Caki2 (cell line): ENCODE results near the gene AKIRIN2. TPM values are rescaled to one million over a fixed set of nuclear protein-coding genes. Genes with fewer than 3 reads are reported as not detected.
"Not testable (repeated sequence)": the region's sequence is repeated elsewhere in the genome, so short reads cannot be mapped to it uniquely, and the experiment has no call there.

Source experiments
- DNase-seq: peaks from one replicate; pipeline ENCODE4 v3.0.0-alpha.2; 2015; ENCODE audit warnings: low read depth
- in situ Hi-C: cut with HindIII; loops from 2 replicates; pipeline ENCODE4 v1.10.0; 2016; ENCODE audit warnings: low sequenced_read_pairs, low pct_unique_long_range_greater_than_20kb, mixed read lengths
- total RNA-seq: library from RNA; depleted of rRNA; stranded (reverse); fragments of >200 nt; shearing (Covaris generic); gene quantifications from 2 replicates; pipeline ENCODE4 v1.2.3, GENCODE V29; 2014; ENCODE audit warnings: low replicate concordance

The AKIRIN2 gene
- total RNA-seq, 1 experiment from 2014 or later, result 18.7 TPM

- in situ Hi-C loops, result no loop called here
- DNase-seq, result no peak
Observed at GRCh38 chr6:87722540-87723169, 20.6 kb upstream of the AKIRIN2 start.

GRCh38 chr6:87721311-87721710 lies 19.3 kb upstream of the AKIRIN2 start:
- in situ Hi-C loops, result no loop called here
- no peak for DNase-seq

DNA sequence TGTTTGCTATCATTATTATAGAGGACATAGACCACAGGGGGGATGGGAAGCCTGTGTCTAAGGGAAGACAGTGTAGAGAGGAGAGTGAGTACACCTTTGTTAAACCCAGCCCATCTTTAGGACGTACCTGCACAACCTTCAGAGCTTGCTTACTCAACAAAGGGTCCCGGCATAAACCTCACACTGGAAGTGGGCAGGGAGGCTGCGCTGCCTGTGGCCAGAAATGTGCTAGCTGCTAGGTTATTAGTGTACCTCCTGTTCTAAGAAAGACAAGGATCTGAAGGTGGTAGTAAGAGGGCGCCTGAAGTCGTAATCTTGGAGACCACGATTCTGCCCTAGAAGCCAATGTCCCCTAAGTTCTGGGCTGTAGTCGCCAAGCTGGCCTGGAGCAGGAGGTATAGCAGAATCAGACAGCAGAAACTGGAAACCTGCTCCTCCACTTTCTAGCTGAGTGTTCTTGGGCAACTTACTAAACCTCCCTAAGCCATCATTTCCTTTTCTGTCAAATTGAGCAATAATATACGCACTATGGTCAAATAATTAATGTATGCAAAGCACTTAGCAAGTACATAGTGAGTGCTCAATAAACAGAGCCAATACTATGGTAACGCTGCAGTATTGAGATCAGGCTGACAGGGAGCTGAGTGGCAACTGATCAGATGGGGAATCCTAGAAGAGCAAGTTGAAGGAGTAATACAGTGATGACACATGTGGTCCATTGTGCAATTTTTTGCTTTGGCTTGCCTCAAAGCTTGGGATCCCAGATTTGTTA lies 16.8 kb upstream of the AKIRIN2 start:
- no peak for DNase-seq
- in situ Hi-C loops, result no loop called here

DNA sequence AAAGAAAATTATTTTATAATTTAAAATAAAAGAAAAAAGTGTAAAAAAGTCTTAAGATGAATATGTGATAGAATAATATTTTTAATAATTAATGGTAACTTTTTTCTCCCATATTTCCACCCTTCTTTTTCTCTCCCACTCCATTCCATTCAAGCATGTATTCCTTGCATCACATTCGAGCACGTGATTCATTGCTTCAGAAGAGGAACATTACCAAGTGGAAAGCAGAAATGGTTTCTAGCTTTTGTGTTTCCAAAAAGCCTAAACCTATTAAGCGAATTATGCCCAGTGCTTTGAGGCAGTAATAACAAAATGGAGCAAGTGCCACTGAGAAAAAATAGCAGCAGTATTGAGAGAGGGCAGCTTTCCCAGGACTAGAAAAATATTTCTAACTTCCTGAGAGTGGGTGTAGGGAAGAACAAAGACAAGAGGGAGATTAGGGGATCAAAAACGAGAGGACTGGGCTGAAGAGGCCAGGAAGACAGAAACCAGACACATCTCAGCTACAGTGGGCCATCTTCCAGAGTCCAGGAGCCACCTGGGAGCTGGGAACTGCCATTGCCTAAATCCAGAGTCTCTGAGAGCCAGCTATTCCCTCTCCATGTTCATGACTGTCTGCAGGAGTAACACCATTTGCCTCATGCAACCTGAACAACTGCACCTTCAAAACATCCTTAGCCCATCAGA lies 15.0 kb upstream of the AKIRIN2 start:
- DNase-seq, result no peak
- in situ Hi-C loops, result no loop called here

- in situ Hi-C loops, result no loop called here
- peak; percentile 81 for DNase-seq
Observed at GRCh38 chr6:87714093-87714842, 12.2 kb upstream of the AKIRIN2 start.

GRCh38 chr6:87712713-87713112 lies 10.7 kb upstream of the AKIRIN2 start:
- DNase-seq, in situ Hi-C loops: not testable (repeated sequence)

DNA sequence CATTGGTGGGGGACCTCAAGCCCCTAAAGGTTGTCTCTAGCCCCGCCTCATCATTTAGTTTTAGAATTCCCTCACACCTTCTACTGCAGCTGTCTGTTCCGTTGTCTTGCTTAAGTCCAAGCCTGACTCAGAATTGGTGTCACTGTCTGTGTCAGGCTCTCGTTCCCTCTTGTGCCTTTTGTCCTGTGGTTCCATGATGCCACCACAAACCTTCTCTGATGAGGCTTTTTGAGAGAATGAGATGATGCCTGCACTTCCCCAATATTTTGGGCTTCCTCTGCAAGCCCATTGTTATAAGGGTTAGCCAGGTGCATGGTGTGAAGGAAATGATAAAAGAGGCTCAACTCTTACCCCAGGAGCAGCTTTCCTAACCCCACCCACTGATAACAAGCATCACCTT lies 8.1 kb upstream of the AKIRIN2 start:
- no peak for DNase-seq
- in situ Hi-C loops, result no loop called here

- in situ Hi-C loops, DNase-seq: not testable (repeated sequence)
Observed at GRCh38 chr6:87708581-87709427, 6.8 kb upstream of the AKIRIN2 start.

GRCh38 chr6:87706187-87706966 lies 4.3 kb upstream of the AKIRIN2 start:
- peak; percentile 50 for DNase-seq
- in situ Hi-C loops, result no loop called here

DNA sequence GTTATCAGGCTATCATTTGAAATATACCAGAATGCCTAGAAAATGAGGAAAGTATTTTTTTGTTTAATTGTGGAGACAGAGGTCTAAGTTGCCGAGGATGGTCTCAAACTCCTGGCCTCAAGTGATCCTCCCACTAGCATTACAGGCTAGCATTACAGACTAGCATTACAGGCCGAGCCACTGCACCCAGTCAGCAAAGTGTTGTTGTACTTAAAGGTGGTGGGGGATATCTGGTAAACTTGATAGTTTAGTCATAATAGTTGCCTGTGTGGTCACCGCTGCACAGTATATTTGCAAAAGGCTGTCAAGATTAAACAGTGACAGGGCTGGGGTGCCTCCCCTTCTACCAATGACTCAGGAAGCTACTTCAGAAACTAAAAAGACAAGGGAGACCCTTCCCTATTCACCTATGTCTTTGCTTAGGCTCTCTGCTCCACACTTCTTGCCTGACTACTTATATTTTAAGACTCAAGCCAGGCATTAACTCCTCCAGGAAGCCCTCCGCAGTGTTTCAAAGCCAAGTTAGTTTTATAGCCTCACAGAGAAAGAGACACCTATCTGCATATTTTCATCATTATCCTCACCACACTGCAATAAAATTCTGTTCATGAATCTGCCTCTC lies 3.1 kb upstream of the AKIRIN2 start:
- peak; percentile 83 for DNase-seq
- in situ Hi-C loops, result no loop called here

DNA sequence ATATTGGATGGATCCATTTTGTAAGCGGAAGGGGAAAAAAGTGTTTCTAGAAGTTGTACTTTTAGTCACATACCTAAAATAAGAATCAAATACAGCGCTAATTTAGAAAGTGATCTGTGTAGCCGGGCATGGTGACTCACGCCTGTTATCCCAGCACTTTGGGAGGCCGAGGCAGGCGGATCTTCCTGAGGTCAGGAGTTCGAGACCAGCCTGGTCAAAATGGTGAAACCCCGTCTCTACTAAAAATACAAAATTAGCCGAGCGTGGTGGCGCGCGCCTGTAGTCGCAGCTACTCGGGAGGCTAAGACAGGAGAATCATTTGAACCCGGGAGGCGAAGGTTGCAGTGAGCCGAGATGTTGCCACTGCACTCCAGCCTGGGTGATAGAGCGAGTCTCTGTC lies 1.0 kb upstream of the AKIRIN2 start:
- in situ Hi-C loops, DNase-seq: not testable (repeated sequence)

- in situ Hi-C loops, result no loop called here
- no peak for DNase-seq
Observed at GRCh38 chr6:87702589-87702945, 534 bp upstream of the AKIRIN2 start.

DNA sequence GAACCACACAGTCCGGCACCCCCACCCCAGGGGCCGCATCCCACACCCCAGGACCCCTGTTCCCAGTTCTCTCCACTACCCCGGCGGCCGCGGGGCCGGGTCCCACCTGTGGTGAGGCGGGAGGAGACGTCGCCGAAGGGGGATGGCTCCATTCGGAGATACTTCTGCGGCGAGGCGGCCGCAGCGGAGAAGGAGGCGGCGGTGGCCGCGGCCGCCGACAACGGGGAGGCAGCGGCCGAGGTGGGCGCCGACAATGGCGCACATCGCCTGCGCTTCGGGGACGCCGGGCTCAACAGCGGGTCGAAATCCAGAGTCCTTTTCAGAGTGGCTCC lies 723 bp downstream of the AKIRIN2 start:
- DNase-seq, result no peak
- in situ Hi-C loops, result no loop called here

DNA sequence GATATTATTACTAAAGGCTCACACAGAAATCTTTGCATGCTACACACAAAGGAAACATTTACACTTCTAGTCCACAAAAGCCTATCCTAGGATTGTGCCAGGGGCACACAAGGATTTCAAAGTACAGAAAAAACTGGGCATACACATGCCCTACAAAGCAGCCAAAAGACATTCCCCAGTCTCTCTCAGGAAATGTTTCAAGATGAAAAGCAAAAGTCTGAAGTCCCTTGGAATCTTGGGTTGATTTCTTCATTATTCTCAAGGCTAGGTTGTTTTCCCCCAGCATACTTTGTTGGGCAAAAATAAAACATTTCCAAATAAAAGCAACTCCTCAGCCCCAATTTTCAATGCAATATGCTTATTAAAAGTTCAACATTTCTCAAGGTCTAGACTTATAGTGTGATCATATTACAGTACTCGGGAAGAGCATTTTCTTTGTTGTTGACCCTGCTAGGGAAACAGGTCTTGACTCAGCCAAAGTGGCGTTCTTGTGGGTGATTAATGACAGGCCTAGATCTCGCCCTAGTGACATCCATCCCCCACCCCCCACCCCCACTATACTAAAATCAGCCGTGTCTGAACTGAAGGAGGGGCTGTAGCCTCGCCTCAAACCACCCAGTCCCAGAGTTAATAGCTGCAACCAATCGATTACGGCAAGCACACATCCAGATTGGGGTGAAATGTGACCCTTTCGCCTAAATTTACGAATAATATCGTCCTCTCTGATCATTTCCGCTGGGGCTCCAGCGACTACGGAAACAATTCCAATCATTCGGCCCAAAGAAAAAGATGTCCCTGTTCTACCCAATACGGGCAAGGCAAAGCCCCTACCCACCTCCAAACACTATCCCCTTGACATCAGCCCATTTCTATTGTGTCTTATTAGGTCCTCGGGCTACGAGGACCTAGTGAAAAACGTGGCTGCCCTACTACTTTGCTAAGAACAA lies 1.4 kb downstream of the AKIRIN2 start:
- peak; percentile 80 for DNase-seq
- in situ Hi-C loops, result no loop called here

DNA sequence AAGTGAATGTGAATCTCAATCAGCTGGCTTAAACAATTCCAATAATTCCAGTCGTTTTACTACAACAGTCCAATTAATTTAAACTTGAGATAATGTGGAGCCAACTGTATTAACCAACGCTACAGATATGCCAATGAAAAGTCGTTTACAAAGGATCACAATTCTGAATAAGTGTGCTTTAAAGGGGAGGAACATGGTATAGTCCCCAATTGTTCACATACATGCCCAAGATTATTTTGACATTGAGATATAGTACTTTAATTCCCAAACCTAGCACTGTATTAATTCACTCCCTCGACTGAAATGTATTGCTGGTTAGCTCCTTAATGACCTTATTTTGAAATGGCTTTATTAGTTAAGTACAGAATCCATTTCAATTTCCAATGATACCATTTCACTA lies 2.5 kb downstream of the AKIRIN2 start:
- in situ Hi-C loops, result no loop called here
- DNase-seq, result no peak

GRCh38 chr6:87698547-87699006 lies 3.5 kb downstream of the AKIRIN2 start:
- in situ Hi-C loops, result no loop called here
- no peak for DNase-seq
